ENCODE data around the gene BOLA3.
"Not testable (repeated sequence)": the region's sequence is repeated elsewhere in the genome, so short reads cannot be mapped to it uniquely, and the experiment has no call there.

BOLA3 gene

GRCh38 chr2:74101574-74102300 lies 46.0 kb downstream of the BOLA3 start:
- no peak for DNase-seq (ENCODE audit: low read depth)

GRCh38 chr2:74100254-74101216 lies 47.2 kb downstream of the BOLA3 start:
- DNase-seq (ENCODE audit: low read depth) = no peak

GRCh38 chr2:74099835-74100234 lies 47.9 kb downstream of the BOLA3 start:
- no peak for DNase-seq (ENCODE audit: low read depth)

- no peak for DNase-seq (ENCODE audit: low read depth)
Observed at GRCh38 chr2:74099271-74099670, 48.4 kb downstream of the BOLA3 start.

- DNase-seq (ENCODE audit: low read depth) = no peak
Observed at GRCh38 chr2:74097574-74097973, 50.1 kb downstream of the BOLA3 start.

- no peak for DNase-seq (ENCODE audit: low read depth)
Observed at GRCh38 chr2:74096052-74096451, 51.7 kb downstream of the BOLA3 start.

GRCh38 chr2:74095632-74096031 lies 52.1 kb downstream of the BOLA3 start:
- DNase-seq (ENCODE audit: low read depth) = no peak

GRCh38 chr2:74094291-74094690 lies 53.4 kb downstream of the BOLA3 start:
- no peak for DNase-seq (ENCODE audit: low read depth)

- DNase-seq (ENCODE audit: low read depth) = no peak
Observed at GRCh38 chr2:74093840-74094239, 53.9 kb downstream of the BOLA3 start.

- DNase-seq (ENCODE audit: low read depth) = no peak
Observed at GRCh38 chr2:74093426-74093825, 54.3 kb downstream of the BOLA3 start.

GRCh38 chr2:74092275-74092674 lies 55.4 kb downstream of the BOLA3 start:
- no peak for DNase-seq (ENCODE audit: low read depth)

GRCh38 chr2:74091391-74091790 lies 56.3 kb downstream of the BOLA3 start:
- DNase-seq (ENCODE audit: low read depth) = no peak

- DNase-seq (ENCODE audit: low read depth) = no peak
Observed at GRCh38 chr2:74089816-74090745, 57.6 kb downstream of the BOLA3 start.

- DNase-seq (ENCODE audit: low read depth) = not testable (repeated sequence)
Observed at GRCh38 chr2:74088676-74089075, 59.0 kb downstream of the BOLA3 start.

- DNase-seq (ENCODE audit: low read depth) = no peak
Observed at GRCh38 chr2:74087696-74088095, 60.0 kb downstream of the BOLA3 start.

GRCh38 chr2:74086021-74086420 lies 61.7 kb downstream of the BOLA3 start:
- no peak for DNase-seq (ENCODE audit: low read depth)
